SK-N-SH (cell line): ENCODE results near the gene TYW1. TPM values are rescaled to one million over a fixed set of nuclear protein-coding genes. Genes with fewer than 3 reads are reported as not detected.
"Not testable (repeated sequence)": the region's sequence is repeated elsewhere in the genome, so short reads cannot be mapped to it uniquely, and the experiment has no call there.

Source experiments
- CTCF ChIA-PET: fragments of 300-600, 350-600 bp; formaldehyde crosslinking; extraction: SDS; loops from one replicate; lab custom pipeline; 2021; lab: Yijun Ruan, JAX
- POLR2A ChIA-PET: fragments of 350-600 bp; sonication (Branson Sonifier 250); formaldehyde crosslinking; extraction: SDS; loops from one replicate; lab custom pipeline; 2020; ENCODE audit warnings: antibody characterized with exemption, inconsistent platforms; lab: Yijun Ruan, JAX
- DNase-seq: peaks from one replicate; pipeline ENCODE4 v3.0.0; 2012
- H2AFZ ChIP-seq: fragments of 200-600 bp; sonication (generic); 2 replicates; pipeline ENCODE4 v1.8.1; 2016; ENCODE audit warnings: antibody characterized with exemption, mild to moderate bottlenecking, low read depth
- H3F3A ChIP-seq: fragments of 200-600 bp; sonication (generic); replicated peaks from 2 replicates; pipeline ENCODE3; 2016; ENCODE audit warnings: antibody characterized with exemption, mild to moderate bottlenecking; ENCODE audit not compliant: insufficient read depth
- H3K27ac ChIP-seq, 2 experiments: fragments of 200-500 bp in 1 of 2; fragments of 200-600 bp in 1 of 2; sonication (Bioruptor generic) in 1 of 2; sonication (generic), shearing (Covaris generic) in 1 of 2; 2 replicates each; pipeline versions ENCODE4 v1.5.1 to v1.6.1; 2014 to 2016; ENCODE audit warnings: low read depth in 2 of 2, inconsistent platforms in 1 of 2, low read length in 1 of 2, mild to moderate bottlenecking in 1 of 2, mixed read lengths in 1 of 2
- H3K27me3 ChIP-seq: fragments of 200-600 bp; sonication (generic), shearing (Covaris generic); 2 replicates; pipeline ENCODE4 v1.6.1; 2016; ENCODE audit warnings: mixed run types; ENCODE audit not compliant: insufficient read depth
- H3K36me3 ChIP-seq, 2 experiments: fragments of 200-500 bp in 1 of 2; fragments of 200-600 bp in 1 of 2; sonication (Bioruptor generic) in 1 of 2; sonication (generic) in 1 of 2; replicated peaks in 1 of 2; 2 replicates each; pipeline versions ENCODE3 to v1.5.1; 2014 to 2016; ENCODE audit warnings: low read length in 1 of 2, mild to moderate bottlenecking in 1 of 2; ENCODE audit not compliant: insufficient read depth in 2 of 2, control insufficient read depth in 1 of 2
- H3K4me1 ChIP-seq, 2 experiments: fragments of 200-500 bp in 1 of 2; fragments of 200-600 bp in 1 of 2; sonication (Bioruptor generic) in 1 of 2; sonication (generic), shearing (Covaris generic) in 1 of 2; 2 replicates each; pipeline versions ENCODE4 v1.5.1 to v1.6.1; 2014 to 2016; ENCODE audit warnings: low read depth in 1 of 2, low read length in 1 of 2, mixed run types in 1 of 2; ENCODE audit not compliant: insufficient read depth in 2 of 2, control insufficient read depth in 1 of 2
- H3K4me2 ChIP-seq: fragments of 200-600 bp; sonication (generic), shearing (Covaris generic); 2 replicates; pipeline ENCODE4 v1.6.1; 2017; ENCODE audit warnings: mixed run types
- H3K4me3 ChIP-seq, 2 experiments: fragments of 200-500 bp in 1 of 2; fragments of 200-600 bp in 1 of 2; sonication (Bioruptor generic) in 1 of 2; sonication (generic), shearing (Covaris generic) in 1 of 2; 2 replicates each; pipeline versions ENCODE4 v1.5.1 to v1.8.1; 2014 to 2016; ENCODE audit warnings: low read depth in 2 of 2, inconsistent platforms in 1 of 2, low read length in 1 of 2, mild to moderate bottlenecking in 1 of 2, mixed read lengths in 1 of 2, moderate library complexity in 1 of 2
- H3K79me2 ChIP-seq: fragments of 200-600 bp; sonication (generic); 2 replicates; pipeline ENCODE4 v1.8.1; 2017; ENCODE audit warnings: mild to moderate bottlenecking; ENCODE audit not compliant: insufficient read depth
- H3K9ac ChIP-seq: fragments of 200-600 bp; sonication (generic); 2 replicates; pipeline ENCODE4 v1.6.1; 2017; ENCODE audit warnings: mixed run types
- H3K9me2 ChIP-seq: fragments of 200-600 bp; sonication (generic); 2 replicates; pipeline ENCODE4 v1.6.1; 2017; ENCODE audit warnings: mixed run types
- H3K9me3 ChIP-seq: fragments of 200-600 bp; sonication (generic); 2 replicates; pipeline ENCODE4 v1.6.1; 2017; ENCODE audit warnings: mixed run types, mild to moderate bottlenecking, moderate library complexity
- H4K20me1 ChIP-seq: fragments of 200-600 bp; sonication (generic); 2 replicates; pipeline ENCODE4 v1.6.1; 2017; ENCODE audit warnings: mild to moderate bottlenecking, mixed run types; ENCODE audit not compliant: insufficient read depth
- CHD2 ChIP-seq: fragments of 150-350 bp; IDR thresholded peaks from 2 replicates; pipeline ENCODE4 v1.6.1; 2018; ENCODE audit warnings: low read length; ENCODE audit not compliant: partially characterized antibody
- CTCF ChIP-seq: fragments of 200-600 bp; sonication (generic); IDR thresholded peaks from 2 replicates; pipeline ENCODE4 v1.6.1; 2017; ENCODE audit warnings: antibody characterized with exemption, mild to moderate bottlenecking, moderate library complexity
- ELF1 ChIP-seq: IDR thresholded peaks from 2 replicates; pipeline ENCODE4 v1.4.0; 2012
- FOSL2 ChIP-seq: IDR thresholded peaks from 2 replicates; pipeline ENCODE4 v1.4.0; 2012; ENCODE audit warnings: low read depth, mild to moderate bottlenecking, moderate library complexity, borderline replicate concordance
- GABPA ChIP-seq: IDR thresholded peaks from 2 replicates; pipeline ENCODE4 v1.4.0; 2012; ENCODE audit warnings: low read depth, mild to moderate bottlenecking
- MAX ChIP-seq: IDR thresholded peaks from 2 replicates; pipeline ENCODE4 v1.4.0; 2012; ENCODE audit warnings: low read depth
- MXI1 ChIP-seq: IDR thresholded peaks from 2 replicates; pipeline ENCODE4 v1.6.1; 2012; ENCODE audit warnings: mild to moderate bottlenecking, low read depth, low read length, improper control_type of control experiment
- NRF1 ChIP-seq: IDR thresholded peaks from 2 replicates; pipeline ENCODE4 v1.6.1; 2012; ENCODE audit warnings: low read depth, mild to moderate bottlenecking, low read length
- PBX3 ChIP-seq: IDR thresholded peaks from 2 replicates; pipeline ENCODE4; 2012
- POLR2AphosphoS5 ChIP-seq: IDR thresholded peaks from 2 replicates; pipeline ENCODE4 v1.6.1; 2012; ENCODE audit warnings: low read depth, low read length
- RAD21 ChIP-seq: IDR thresholded peaks from 2 replicates; pipeline ENCODE4 v1.6.1; 2012; ENCODE audit warnings: mild to moderate bottlenecking, low read length
- RFX5 ChIP-seq: IDR thresholded peaks from 2 replicates; pipeline ENCODE4 v1.6.1; 2012; ENCODE audit warnings: mild to moderate bottlenecking, improper control_type of control experiment, low read length
- SIN3A ChIP-seq: IDR thresholded peaks from 2 replicates; pipeline ENCODE4 v1.6.1; 2012; ENCODE audit warnings: low read depth, mild to moderate bottlenecking, low read length, moderate library complexity, borderline replicate concordance
- TAF1 ChIP-seq: IDR thresholded peaks from 2 replicates; pipeline ENCODE4 v1.6.1; 2012; ENCODE audit warnings: low read depth, mild to moderate bottlenecking, low read length, moderate library complexity, borderline replicate concordance
- TCF12 ChIP-seq: IDR thresholded peaks from 2 replicates; pipeline ENCODE4 v1.4.0; 2012
- TEAD4 ChIP-seq: IDR thresholded peaks from 2 replicates; pipeline ENCODE4 v1.4.0; 2012; ENCODE audit warnings: mild to moderate bottlenecking, borderline replicate concordance; ENCODE audit not compliant: insufficient read depth
- YY1 ChIP-seq: IDR thresholded peaks from 2 replicates; pipeline ENCODE4 v1.4.0; 2012; ENCODE audit warnings: low read depth, mild to moderate bottlenecking
- WGBS: methylation state at CpG from one replicate; pipeline ENCODE4 v1.1.6; 2017; ENCODE audit warnings: low lambda C conversion rate; 5-methylcytosine and 5-hydroxymethylcytosine counted together
- polyA plus RNA-seq, 3 experiments: library from polyadenylated mRNA; depleted of rRNA; stranded (reverse); fragments of >200 nt; gene quantifications; 2 replicates each; pipeline ENCODE4 v1.2.3, GENCODE V29; 2012

The TYW1 gene
- polyA plus RNA-seq, 1 of the 3 experiments (the other 2 are of a cell fraction), result 15.0 TPM

- peak overlapping the region; percentile 64 to 97 for H3K4me3 ChIP-seq
- peak overlapping the region; percentile 72 to 96 for H3K27ac ChIP-seq
- H3F3A ChIP-seq, result peaks cover 26% of the 10 kb centered on the region
- H3K4me1 ChIP-seq, H4K20me1 ChIP-seq, H3K9me2 ChIP-seq, H3K9me3 ChIP-seq, H3K27me3 ChIP-seq, POLR2A ChIA-PET: not testable (repeated sequence)
- TF ChIP-seq TAF1 (0 out of 2 replicates have a peak, but pooled peaks have one; percentile 17), PBX3 (peak; percentile 23; the same call in 1 of the 2 replicates), TCF12 (peak; percentile 31; the same call in 1 of the 2 replicates), TEAD4 (peak; percentile 78), FOSL2 (peak; percentile 9; the same call in 1 of the 2 replicates), POLR2AphosphoS5 (0 out of 2 replicates have a peak, but pooled peaks have one; percentile 16), GABPA (0 out of 2 replicates have a peak, but pooled peaks have one; percentile 26), CTCF (peak; percentile 72), MXI1 (peak; percentile 69; the same call in 1 of the 2 replicates), RAD21 (peak; percentile 25; the same call in 1 of the 2 replicates), SIN3A (0 out of 2 replicates have a peak, but pooled peaks have one; percentile 62), ELF1 (0 out of 2 replicates have a peak, but pooled peaks have one; percentile 18), MAX (peak; percentile 72)
- CTCF ChIA-PET, result interaction anchor here (0.7 to 1.1 kb wide), 3 partner anchors 8 to 31 kb away, joined by 3 to 4 read pairs (median 3); no protein-coding TSS in a partner anchor
- H3K36me3 ChIP-seq, result peaks cover 17 to 35% of the 10 kb centered on the region in 2 experiments
- peaks cover 49% of the 10 kb centered on the region for H3K79me2 ChIP-seq
- H3K9ac ChIP-seq, result peak overlapping the region; percentile 94
- H3K4me2 ChIP-seq, result peak overlapping the region; percentile 89
- peak; percentile 33 for DNase-seq
- under 1% methylated on average over 9 of the region's 9 CpGs for WGBS
- H2AFZ ChIP-seq, result peak overlapping the region; percentile 76
Measured at GRCh38 chr7:66994691-66995049, 2.0 kb upstream of the TYW1 start.

GRCh38 chr7:66995050-66995776 lies 1.4 kb upstream of the TYW1 start, which contains the start of gene SBDS:
SBDS (minus strand) TSS chr7:66995586; CDS start chr7:66995417, 169 bp downstream.
- H3K9me2 ChIP-seq, H3K4me1 ChIP-seq, H4K20me1 ChIP-seq, H3K27me3 ChIP-seq, H3K9me3 ChIP-seq: not testable (repeated sequence)
- Histone ChIP-seq H3K79me2 (peaks cover 53% of the 10 kb centered on the region), H3K9ac (peak within 1 kb of the TSS; percentile 94), H3K27ac (peak within 1 kb of the TSS; percentile 74 to 96), H3F3A (peaks cover 26% of the 10 kb centered on the region), H3K4me2 (peak within 1 kb of the TSS; percentile 89), H2AFZ (peak within 1 kb of the TSS; percentile 77), H3K4me3 (peak within 1 kb of the TSS; percentile 82 to 97), H3K36me3 (peaks cover 17 to 32% of the 10 kb centered on the region in 2 experiments)
- CTCF ChIA-PET, result interaction anchor here (0.7 to 1.1 kb wide), 3 partner anchors 9 to 32 kb away, joined by 3 to 4 read pairs (median 3); no protein-coding TSS in a partner anchor
- DNase-seq, result peak; percentile 83
- TF ChIP-seq CHD2, result peak; percentile 67
- TF ChIP-seq PBX3, result peak; percentile 56
- peak; percentile 85 for TF ChIP-seq GABPA
- TF ChIP-seq NRF1, result peak; percentile 91
- peak; percentile 86 for TF ChIP-seq POLR2AphosphoS5
- 0 out of 2 replicates have a peak, but pooled peaks have one; percentile 33 for TF ChIP-seq RFX5
- peak; percentile 60; the same call in 1 of the 2 replicates for TF ChIP-seq SIN3A
- TF ChIP-seq MXI1, result peak; percentile 82
- peak; percentile 66; the same call in 1 of the 2 replicates for TF ChIP-seq YY1
- peak; percentile 63; the same call in 1 of the 2 replicates for TF ChIP-seq TAF1
- POLR2A ChIA-PET, result interaction anchor here (0.6 kb wide), 1 partner anchor 180 kb away, joined by 3 read pairs; no protein-coding TSS in a partner anchor
- under 1% methylated on average over 48 of the region's 59 CpGs for WGBS
